IPS DF 4.7 (cell line): ENCODE measurements around the gene PRR20B.
"Not testable (repeated sequence)": the region's sequence is repeated elsewhere in the genome, so short reads cannot be mapped to it uniquely, and the experiment has no call there.

ENCODE experiments used
- DNase-seq: peaks from one replicate; pipeline ENCODE4 v3.0.0-alpha.2; 2013; ENCODE audit warnings: low spot score; ENCODE audit errors: extremely low read depth

Gene PRR20B

GRCh38 chr13:57147188-57147587, at the start of gene PRR20B:
TSS of gene PRR20B (plus strand) at chr13:57147488. CDS start at chr13:57147875, 387 bp downstream.
- DNase-seq, result not testable (repeated sequence)

- DNase-seq, result no peak
Observed at GRCh38 chr13:57114945-57115344, 32.3 kb upstream of the PRR20B start.

GRCh38 chr13:57123681-57124080, 23.6 kb upstream of the PRR20B start:
- DNase-seq, result no peak

GRCh38 chr13:57128909-57129308, 18.4 kb upstream of the PRR20B start:
- no peak for DNase-seq

- no peak for DNase-seq
Observed at GRCh38 chr13:57136093-57136492, 11.2 kb upstream of the PRR20B start.

- no peak for DNase-seq
Observed at GRCh38 chr13:57137585-57137984, 9.7 kb upstream of the PRR20B start.

DNA sequence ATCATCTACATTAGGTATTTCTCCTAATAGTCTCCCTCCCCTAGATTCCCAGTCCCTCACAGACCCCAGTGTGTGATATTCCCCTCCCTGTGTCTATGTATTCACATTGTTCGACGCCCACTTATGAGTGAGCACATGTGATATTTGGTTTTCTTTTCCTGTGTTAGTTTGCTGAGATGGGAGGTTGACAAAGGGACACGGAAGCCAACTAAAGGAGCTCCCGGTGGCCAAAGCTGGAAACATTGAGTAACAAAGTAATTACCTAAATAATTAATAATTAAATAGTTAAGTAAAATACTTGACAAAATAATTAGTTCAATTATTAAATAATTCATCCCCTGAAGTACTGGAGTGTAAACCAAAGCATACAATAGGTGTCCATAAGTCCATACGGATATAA, 8.3 kb upstream of the PRR20B start:
- DNase-seq, result no peak

DNA sequence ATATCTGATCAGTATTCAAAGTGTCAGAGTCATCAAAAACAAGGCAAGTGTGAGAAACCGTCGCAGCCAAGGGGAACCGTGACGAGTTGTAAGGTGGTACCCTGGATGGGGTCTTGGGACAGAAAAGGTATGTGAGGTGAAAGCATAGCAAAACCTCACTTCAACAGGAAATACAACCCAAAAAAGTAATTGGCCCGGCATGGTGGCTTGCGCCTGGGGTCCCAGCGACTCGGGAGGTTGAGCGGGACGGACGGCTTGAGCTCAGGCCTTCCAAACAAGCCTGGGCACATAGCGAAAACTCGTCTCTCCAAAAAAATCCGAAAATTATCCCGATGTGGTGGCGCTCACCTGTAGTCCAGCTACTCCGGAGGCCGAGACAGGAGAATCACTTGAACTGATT, 7.5 kb upstream of the PRR20B start:
- DNase-seq, result not testable (repeated sequence)

DNA sequence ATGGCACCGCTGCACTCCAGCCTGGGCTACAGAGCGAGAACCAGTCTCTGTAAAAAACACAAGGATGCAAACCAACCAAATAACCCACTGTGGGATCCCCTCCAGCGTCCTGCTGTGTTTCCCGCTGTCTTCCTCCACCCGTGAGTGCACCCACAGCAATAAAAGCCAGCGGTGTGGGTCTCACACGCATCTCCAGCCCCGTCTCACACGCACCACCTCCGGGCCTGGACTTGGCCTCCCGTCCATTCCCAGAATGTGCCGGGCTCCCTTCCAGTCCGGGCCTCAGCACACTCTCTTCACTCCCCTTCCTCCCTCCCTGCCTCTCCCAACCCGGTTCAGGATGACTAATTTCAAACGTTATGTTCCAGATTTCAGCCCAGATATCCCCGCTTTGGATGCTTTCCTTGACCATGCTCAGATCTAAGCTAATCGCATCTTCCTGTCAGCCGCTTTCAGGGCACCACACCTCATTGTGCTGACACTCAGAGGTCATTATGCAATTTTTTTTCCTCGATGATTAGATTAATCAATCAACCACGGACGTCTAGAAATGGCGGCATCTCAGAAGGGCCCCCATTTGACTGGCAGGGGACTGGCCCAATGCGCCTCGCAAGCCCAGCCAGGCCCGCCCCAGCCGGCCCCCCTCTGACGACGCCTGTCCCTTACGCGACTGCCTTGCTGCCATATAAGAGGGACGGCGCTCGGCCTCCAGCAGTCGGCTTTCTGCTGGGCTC, 6.9 kb upstream of the PRR20B start, which contains the start of gene PRR20A:
Gene PRR20A (plus strand): TSS at position 684 of the 734 bp plus-strand sequence. CDS start 387 bp downstream, outside the sequence.
- DNase-seq, result not testable (repeated sequence)

DNA sequence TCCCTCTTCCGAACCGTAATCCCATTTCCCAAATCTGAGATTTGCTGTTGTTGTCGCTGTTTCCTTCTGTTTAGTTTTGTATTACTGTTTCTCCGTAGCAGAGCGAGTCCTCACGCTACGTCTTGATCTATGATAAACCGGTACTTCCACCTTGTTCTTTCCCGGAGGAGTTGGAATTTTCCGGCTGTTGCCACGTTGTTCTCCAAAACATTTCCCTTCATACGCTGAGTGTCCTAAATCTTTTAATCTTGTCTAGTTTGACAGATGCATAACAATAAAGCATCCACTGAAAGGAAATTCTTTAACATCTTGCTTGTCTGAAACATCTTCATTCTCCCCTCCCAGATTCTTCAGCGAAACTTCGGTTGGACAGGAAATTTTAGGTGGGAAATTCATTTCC, 818 bp downstream of the PRR20B start:
- not testable (repeated sequence) for DNase-seq

DNA sequence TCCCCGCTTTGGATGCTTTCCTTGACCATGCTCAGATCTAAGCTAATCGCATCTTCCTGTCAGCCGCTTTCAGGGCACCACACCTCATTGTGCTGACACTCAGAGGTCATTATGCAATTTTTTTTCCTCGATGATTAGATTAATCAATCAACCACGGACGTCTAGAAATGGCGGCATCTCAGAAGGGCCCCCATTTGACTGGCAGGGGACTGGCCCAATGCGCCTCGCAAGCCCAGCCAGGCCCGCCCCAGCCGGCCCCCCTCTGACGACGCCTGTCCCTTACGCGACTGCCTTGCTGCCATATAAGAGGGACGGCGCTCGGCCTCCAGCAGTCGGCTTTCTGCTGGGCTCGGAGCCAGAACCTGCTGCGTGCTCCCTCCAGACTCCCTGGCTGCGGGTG, 6.5 kb downstream of the PRR20B start, which contains the start of gene PRR20C:
Gene PRR20C (plus strand): TSS at position 301 of the 400 bp plus-strand sequence. CDS start 387 bp downstream, outside the sequence.
- DNase-seq, result not testable (repeated sequence)

- not testable (repeated sequence) for DNase-seq
Observed at GRCh38 chr13:57160332-57160731, 13.0 kb downstream of the PRR20B start, which contains the start of gene PRR20D. TSS of gene PRR20D (plus strand) at chr13:57160632. CDS start at chr13:57161019, 387 bp downstream.

DNA sequence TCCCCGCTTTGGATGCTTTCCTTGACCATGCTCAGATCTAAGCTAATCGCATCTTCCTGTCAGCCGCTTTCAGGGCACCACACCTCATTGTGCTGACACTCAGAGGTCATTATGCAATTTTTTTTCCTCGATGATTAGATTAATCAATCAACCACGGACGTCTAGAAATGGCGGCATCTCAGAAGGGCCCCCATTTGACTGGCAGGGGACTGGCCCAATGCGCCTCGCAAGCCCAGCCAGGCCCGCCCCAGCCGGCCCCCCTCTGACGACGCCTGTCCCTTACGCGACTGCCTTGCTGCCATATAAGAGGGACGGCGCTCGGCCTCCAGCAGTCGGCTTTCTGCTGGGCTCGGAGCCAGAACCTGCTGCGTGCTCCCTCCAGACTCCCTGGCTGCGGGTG, 19.6 kb downstream of the PRR20B start, which contains the start of gene PRR20E:
Gene PRR20E (plus strand): TSS at position 301 of the 400 bp plus-strand sequence. CDS start 387 bp downstream, outside the sequence.
- DNase-seq, result not testable (repeated sequence)

- no peak for DNase-seq
Observed at GRCh38 chr13:57191667-57192066, 44.4 kb downstream of the PRR20B start.
